Loucy (cell line): ENCODE measurements around the gene BCL3.

Experiments
- H2AFZ ChIP-seq: fragments of 200-600 bp; sonication (generic); 2 replicates; pipeline ENCODE4 v1.6.0; 2016; ENCODE audit warnings: antibody characterized with exemption, mild to moderate bottlenecking, low read length, moderate library complexity
- H3F3A ChIP-seq: fragments of 200-600 bp; 2 replicates; pipeline ENCODE4 v1.6.0; 2016; ENCODE audit warnings: antibody characterized with exemption, low read depth, mild to moderate bottlenecking
- H3K27me3 ChIP-seq: fragments of 200-600 bp; sonication (generic); 2 replicates; pipeline ENCODE4 v1.6.1; 2014; ENCODE audit warnings: low read length, mild to moderate bottlenecking; ENCODE audit not compliant: insufficient read depth, poor library complexity, severe bottlenecking
- H3K36me3 ChIP-seq: fragments of 200-600 bp; sonication (generic); 2 replicates; pipeline ENCODE4 v1.6.1; 2016; ENCODE audit warnings: low read length; ENCODE audit not compliant: insufficient read depth
- H3K4me1 ChIP-seq: fragments of 200-600 bp; sonication (generic); 2 replicates; pipeline ENCODE4 v1.5.1; 2014; ENCODE audit warnings: low read length, mild to moderate bottlenecking; ENCODE audit not compliant: insufficient read depth, poor library complexity, severe bottlenecking
- H3K4me2 ChIP-seq: fragments of 200-600 bp; sonication (generic); 2 replicates; pipeline ENCODE4 v1.6.0; 2014; ENCODE audit warnings: antibody characterized with exemption, low read length, low read depth, mild to moderate bottlenecking; ENCODE audit not compliant: poor library complexity, severe bottlenecking
- H3K4me3 ChIP-seq: fragments of 200-600 bp; sonication (generic); 2 replicates; pipeline ENCODE4 v1.5.1; 2014; ENCODE audit warnings: low read length, mild to moderate bottlenecking, mixed read lengths; ENCODE audit not compliant: poor library complexity, severe bottlenecking
- H3K79me2 ChIP-seq: fragments of 200-600 bp; sonication (generic); 2 replicates; pipeline ENCODE4 v1.6.1; 2014; ENCODE audit warnings: low read length; ENCODE audit not compliant: insufficient read depth
- H3K9ac ChIP-seq: fragments of 200-600 bp; sonication (generic); 2 replicates; pipeline ENCODE4 v1.6.0; 2014; ENCODE audit warnings: mild to moderate bottlenecking, low read depth, low read length, moderate library complexity; ENCODE audit not compliant: poor library complexity, severe bottlenecking
- H3K9me2 ChIP-seq: fragments of 200-600 bp; sonication (generic); replicated peaks from 2 replicates; pipeline ENCODE4 v1.6.1; 2016; ENCODE audit warnings: low read depth, low read length, mixed read lengths
- H3K9me3 ChIP-seq: fragments of 200-600 bp; sonication (generic); 2 replicates; pipeline ENCODE4 v1.6.1; 2014; ENCODE audit warnings: mild to moderate bottlenecking, antibody characterized with exemption, low read length, low read depth; ENCODE audit not compliant: insufficient read depth
- H4K20me1 ChIP-seq: fragments of 200-600 bp; sonication (generic); 2 replicates; pipeline ENCODE4 v1.6.0; 2014; ENCODE audit warnings: antibody characterized with exemption, low read length, mild to moderate bottlenecking; ENCODE audit not compliant: insufficient read depth, poor library complexity, severe bottlenecking
- CTCF ChIP-seq: fragments of 200-600 bp; sonication (generic); conservative IDR thresholded peaks from 2 replicates; pipeline ENCODE4 v1.5.1; 2014; ENCODE audit warnings: mild to moderate bottlenecking, antibody characterized with exemption, low read length
- EZH2phosphoT487 ChIP-seq: fragments of 200-600 bp; IDR thresholded peaks from 2 replicates; pipeline ENCODE4 v1.6.1; 2018; ENCODE audit warnings: antibody characterized with exemption, mild to moderate bottlenecking, moderate library complexity, borderline replicate concordance

Gene BCL3

GRCh38 chr19:44738603-44739558 is 9.6 kb upstream of the BCL3 start:
- peaks cover 4% of the 10 kb centered on the region for H3K4me1 ChIP-seq

GRCh38 chr19:44740351-44740824 is 8.1 kb upstream of the BCL3 start:
- H3K9ac ChIP-seq, result no peak overlapping the region
- H3K4me3 ChIP-seq, result no peak overlapping the region
- no peaks in the 10 kb centered on the region for H4K20me1 ChIP-seq
- H3F3A ChIP-seq, result no peaks in the 10 kb centered on the region
- H3K9me3 ChIP-seq, result no peaks in the 10 kb centered on the region
- H3K79me2 ChIP-seq, result no peaks in the 10 kb centered on the region
- H3K9me2 ChIP-seq, result no peaks in the 10 kb centered on the region
- H3K27me3 ChIP-seq, result no peaks in the 10 kb centered on the region
- H3K4me1 ChIP-seq, result peaks cover 4% of the 10 kb centered on the region
- no peak overlapping the region for H2AFZ ChIP-seq
- no peak overlapping the region for H3K4me2 ChIP-seq
- TF ChIP-seq CTCF (no peak; the same call in 1 of the 2 replicates), EZH2phosphoT487 (no peak)
- H3K36me3 ChIP-seq, result no peaks in the 10 kb centered on the region

More at GRCh38 chr19:44738603-44739558, 9.6 kb upstream of the BCL3 start:
- no peak overlapping the region for H3K4me3 ChIP-seq
- H2AFZ ChIP-seq, result no peak overlapping the region
- H3K36me3 ChIP-seq, result no peaks in the 10 kb centered on the region
- H3F3A ChIP-seq, result no peaks in the 10 kb centered on the region
- H3K79me2 ChIP-seq, result no peaks in the 10 kb centered on the region
- H3K27me3 ChIP-seq, result no peaks in the 10 kb centered on the region
- no peak overlapping the region for H3K9ac ChIP-seq
- no peak overlapping the region for H3K4me2 ChIP-seq
- H3K9me2 ChIP-seq, result no peaks in the 10 kb centered on the region
- no peak for TF ChIP-seq EZH2phosphoT487
- TF ChIP-seq CTCF, result no peak
- H3K9me3 ChIP-seq, result no peaks in the 10 kb centered on the region
- no peaks in the 10 kb centered on the region for H4K20me1 ChIP-seq

- no peaks in the 10 kb centered on the region for H4K20me1 ChIP-seq
- TF ChIP-seq CTCF (no peak), EZH2phosphoT487 (no peak)
- no peaks in the 10 kb centered on the region for H3F3A ChIP-seq
- no peaks in the 10 kb centered on the region for H3K27me3 ChIP-seq
- no peaks in the 10 kb centered on the region for H3K36me3 ChIP-seq
- H3K9ac ChIP-seq, result no peak overlapping the region
- no peak overlapping the region for H2AFZ ChIP-seq
- no peaks in the 10 kb centered on the region for H3K79me2 ChIP-seq
- H3K4me2 ChIP-seq, result no peak overlapping the region
- H3K9me2 ChIP-seq, result no peaks in the 10 kb centered on the region
- peaks cover 4% of the 10 kb centered on the region for H3K4me1 ChIP-seq
- H3K4me3 ChIP-seq, result no peak overlapping the region
- H3K9me3 ChIP-seq, result no peaks in the 10 kb centered on the region
Measured at GRCh38 chr19:44741258-44741731, 7.2 kb upstream of the BCL3 start.
